Measurements from ENCODE around the gene MRTO4.
"Not testable (repeated sequence)": the region's sequence is repeated elsewhere in the genome, so short reads cannot be mapped to it uniquely, and the experiment has no call there.

Gene MRTO4

DNA sequence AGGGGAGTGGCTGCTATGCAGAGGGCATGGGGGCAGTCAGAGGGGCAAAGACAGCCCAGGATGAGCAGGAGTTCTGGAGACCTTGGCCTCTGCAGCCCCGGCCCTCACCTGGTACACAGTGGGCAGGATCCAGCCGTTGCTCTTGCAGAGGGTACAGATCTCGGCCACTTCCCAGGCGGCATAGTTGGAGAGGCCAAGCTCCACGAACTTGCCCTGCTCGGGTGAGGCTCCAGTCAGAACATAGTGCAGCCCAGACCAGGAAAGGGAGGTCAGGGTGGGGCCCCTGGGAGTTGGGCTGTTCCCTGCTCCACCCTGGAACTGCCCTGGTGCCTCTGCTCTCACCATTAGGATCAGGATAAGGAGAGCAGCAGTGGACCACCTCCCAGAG is 18.7 kb downstream of the MRTO4 start:
- DNase-seq (ENCODE audit: low read depth in 2 of 2) = not testable (repeated sequence)

GRCh38 chr1:19272064-19272463 is 20.5 kb downstream of the MRTO4 start:
- no peak for DNase-seq (ENCODE audit: low read depth in 2 of 2)

GRCh38 chr1:19273106-19273843 is 21.7 kb downstream of the MRTO4 start:
- no peak for DNase-seq (ENCODE audit: low read depth in 2 of 2)

DNA sequence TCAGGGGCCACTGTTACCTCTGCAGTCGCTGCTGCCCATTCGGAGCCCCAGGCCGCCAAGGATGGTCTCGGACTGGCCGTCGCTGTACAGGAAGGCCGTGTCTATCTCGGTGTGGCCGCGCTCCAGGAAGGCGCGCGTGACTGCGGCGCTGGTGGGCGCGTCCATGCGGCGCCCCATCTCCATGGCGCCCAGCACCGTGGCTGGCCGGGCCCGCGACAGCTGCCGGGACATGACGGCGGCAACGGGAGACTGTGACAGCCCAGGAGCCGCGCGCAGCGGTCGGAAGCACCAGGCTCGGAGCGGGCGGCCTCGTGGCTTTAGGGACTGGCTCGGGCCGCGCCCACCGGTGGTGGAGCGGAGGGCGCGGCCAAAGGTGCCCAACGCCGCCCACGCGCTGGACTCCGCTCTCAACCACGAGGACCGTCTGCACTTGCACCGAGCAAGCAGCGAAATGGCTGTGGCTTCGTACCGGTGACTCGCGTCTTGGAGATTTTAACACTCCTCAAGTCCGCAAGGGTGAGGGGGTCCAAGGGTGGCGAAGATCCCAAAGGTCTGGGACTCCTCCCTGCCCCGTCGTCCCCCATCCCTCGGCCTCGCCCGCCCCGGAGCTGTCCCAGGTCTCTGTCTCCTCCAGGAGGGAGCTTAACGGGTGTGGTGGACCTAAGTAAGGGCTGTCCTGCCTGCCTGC is 22.4 kb downstream of the MRTO4 start:
- not testable (repeated sequence) for DNase-seq (ENCODE audit: low read depth in 2 of 2)

DNA sequence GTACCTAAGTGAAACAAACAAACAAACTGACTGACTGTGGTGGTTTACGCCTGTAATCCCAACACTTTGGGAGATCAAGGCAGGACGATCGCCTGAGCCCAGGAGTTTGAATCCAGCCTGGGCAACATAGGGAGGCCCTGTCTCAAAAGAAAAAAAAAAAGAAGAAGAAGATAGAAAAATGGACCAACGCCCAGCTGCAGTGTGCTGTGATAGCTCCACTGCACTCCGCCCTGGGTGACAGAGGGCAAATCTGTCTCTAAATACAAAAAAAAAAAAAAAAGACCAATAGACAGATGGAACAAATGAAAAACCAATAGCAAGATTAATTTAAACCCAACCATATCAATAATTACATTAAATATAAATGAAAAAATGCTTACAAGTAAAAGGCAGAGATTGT is 23.0 kb downstream of the MRTO4 start:
- DNase-seq (ENCODE audit: low read depth in 2 of 2) = no peak

DNA sequence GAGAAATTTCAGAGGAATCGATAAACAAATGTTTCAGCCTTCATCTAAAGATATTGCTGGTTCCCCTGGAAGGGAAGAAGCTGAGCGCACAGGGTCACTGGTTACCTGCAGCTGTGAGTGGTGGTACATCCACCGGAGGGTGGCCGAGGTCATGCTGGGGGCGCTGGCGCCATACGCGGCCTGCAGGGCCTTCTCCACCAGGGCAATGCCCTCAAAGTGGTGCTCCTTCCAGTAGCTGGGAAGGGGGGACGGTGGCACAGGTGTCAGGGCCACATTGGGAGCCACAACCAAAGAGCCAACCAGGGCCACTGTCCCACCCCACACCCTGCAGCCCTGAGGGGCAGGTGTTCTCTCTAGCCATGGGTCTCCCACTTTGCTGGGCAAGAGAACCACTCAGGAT is 32.3 kb downstream of the MRTO4 start:
- no peak for DNase-seq (ENCODE audit: low read depth in 2 of 2)

- no peak for DNase-seq (ENCODE audit: low read depth in 2 of 2)
Observed at GRCh38 chr1:19284881-19285280, 33.3 kb downstream of the MRTO4 start.

DNA sequence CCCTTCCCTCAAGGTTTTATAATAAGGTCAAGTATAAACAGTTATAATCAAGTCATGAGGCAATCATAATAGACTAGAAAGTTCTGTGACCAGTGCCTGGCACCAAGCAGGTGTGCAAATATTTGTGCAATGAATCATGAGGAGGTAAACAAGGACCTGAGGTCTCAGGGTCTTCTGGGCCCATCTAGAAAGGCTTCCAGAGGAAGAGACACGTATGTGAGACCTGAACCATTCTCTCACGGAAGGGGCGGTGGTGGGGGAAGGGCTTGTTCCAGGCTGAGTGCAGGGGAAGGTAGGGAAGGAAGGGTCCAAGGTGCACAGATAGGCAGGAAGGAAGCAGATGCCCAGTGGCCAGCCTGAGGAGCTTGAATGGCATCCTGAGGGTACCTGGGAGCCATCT is 33.8 kb downstream of the MRTO4 start:
- not testable (repeated sequence) for DNase-seq (ENCODE audit: low read depth in 2 of 2)

GRCh38 chr1:19285807-19286206 is 34.2 kb downstream of the MRTO4 start:
- not testable (repeated sequence) for DNase-seq (ENCODE audit: low read depth in 2 of 2)

DNA sequence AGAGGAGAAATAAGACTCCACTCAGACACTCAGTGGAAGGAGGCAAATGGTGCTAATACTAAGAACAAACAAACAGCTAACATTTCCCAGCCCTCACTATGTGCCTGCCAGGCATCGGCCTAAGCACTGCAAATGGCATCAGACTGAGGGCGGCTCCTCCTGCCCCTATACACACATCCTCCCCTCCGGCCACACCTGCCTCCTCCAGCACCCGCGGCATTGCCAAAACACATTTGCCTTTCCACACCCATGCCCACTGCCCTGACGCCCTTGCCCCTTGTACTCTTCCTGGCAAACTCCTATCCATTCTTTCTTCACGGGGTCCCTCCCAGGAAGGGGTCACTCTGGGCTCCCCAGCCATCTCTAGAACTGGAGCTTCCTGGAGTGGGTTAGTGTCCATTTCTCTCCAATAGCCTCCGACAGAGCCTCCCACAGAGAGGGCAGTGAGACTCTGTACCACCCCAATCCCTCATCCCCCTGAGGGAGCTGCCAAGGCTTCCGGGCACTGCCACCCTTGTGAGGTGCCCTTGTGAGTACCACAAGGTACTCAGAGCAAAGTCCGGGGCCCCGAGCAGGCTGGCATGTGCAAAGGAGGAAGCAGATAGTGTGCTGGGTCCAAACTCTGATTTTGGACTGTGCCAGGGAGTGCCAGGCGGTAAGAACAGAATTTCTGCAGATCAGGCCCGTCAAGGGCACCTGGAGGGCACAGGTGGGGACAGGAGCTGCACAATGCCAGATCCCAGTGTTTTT is 36.0 kb downstream of the MRTO4 start:
- DNase-seq (ENCODE audit: low read depth in 2 of 2) = no peak

GRCh38 chr1:19288324-19289241 is 37.0 kb downstream of the MRTO4 start, which contains the start of gene AKR7A3:
AKR7A3 (minus strand) TSS chr1:19288770; CDS start chr1:19288709, 61 bp downstream.
- peak; percentile 48 to 65 for DNase-seq (ENCODE audit: low read depth in 2 of 2)

DNA sequence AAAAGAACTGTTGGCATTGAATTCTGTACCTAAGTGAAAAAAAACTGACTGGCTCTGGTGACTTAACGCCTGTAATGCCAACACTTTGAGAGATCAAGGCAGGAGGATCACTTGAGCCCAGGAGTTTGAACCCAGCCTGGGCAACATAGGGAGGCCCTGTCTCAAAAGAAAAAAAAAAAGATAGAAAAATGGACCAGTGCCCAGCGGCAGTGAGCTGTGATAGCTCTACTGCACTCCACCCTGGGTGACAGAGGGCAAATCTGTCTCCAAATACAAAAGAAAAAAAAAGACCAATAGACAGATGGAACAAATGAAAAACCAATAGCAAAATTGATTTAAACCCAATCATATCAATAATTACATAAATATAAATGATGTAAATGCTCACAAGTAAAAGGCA is 37.6 kb downstream of the MRTO4 start:
- DNase-seq (ENCODE audit: low read depth in 2 of 2) = no peak

DNA sequence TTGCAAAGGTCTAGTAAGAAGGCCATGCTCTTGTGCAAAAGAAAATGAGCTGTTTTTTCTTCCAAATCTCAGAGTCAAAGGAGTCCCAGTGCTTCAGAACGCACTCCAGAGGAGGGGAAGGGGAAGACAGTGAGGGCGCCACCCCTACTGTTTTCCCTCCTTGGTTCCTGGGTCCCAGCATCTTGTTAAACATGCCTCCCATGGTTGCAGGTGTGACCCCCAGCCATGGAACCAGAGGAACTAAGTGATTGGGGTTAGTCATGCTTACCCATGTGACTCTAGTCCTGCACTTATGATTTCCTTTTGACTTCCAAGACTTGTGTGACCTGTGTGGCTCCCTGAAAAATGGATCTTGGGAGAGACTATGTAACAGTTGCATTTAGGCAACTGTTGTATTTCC is 43.0 kb downstream of the MRTO4 start:
- no peak for DNase-seq (ENCODE audit: low read depth in 2 of 2)

DNA sequence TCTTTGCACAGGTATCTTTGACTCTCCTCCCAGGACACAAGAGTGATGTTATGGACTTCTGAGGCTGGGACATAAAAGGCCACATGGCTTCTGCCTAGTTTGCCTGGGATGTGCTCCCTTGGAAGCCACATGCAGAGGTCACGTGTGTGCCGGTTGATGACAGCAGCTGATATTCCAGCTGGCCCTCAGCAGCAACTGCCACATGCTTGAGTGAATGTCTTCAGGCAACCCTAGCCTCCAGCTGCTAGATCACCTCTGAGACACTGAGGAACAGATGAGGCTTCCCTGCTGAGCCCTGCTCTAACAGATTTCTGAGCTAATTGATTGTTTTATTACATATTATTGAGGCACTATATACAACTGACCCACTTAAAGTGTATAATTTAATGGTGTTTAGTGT is 48.6 kb downstream of the MRTO4 start:
- DNase-seq (ENCODE audit: low read depth in 2 of 2) = no peak

GRCh38 chr1:19304081-19304480 is 52.5 kb downstream of the MRTO4 start:
- not testable (repeated sequence) for DNase-seq (ENCODE audit: low read depth in 2 of 2)

- DNase-seq (ENCODE audit: low read depth in 2 of 2) = no peak
Observed at GRCh38 chr1:19305880-19306279, 54.3 kb downstream of the MRTO4 start.

DNA sequence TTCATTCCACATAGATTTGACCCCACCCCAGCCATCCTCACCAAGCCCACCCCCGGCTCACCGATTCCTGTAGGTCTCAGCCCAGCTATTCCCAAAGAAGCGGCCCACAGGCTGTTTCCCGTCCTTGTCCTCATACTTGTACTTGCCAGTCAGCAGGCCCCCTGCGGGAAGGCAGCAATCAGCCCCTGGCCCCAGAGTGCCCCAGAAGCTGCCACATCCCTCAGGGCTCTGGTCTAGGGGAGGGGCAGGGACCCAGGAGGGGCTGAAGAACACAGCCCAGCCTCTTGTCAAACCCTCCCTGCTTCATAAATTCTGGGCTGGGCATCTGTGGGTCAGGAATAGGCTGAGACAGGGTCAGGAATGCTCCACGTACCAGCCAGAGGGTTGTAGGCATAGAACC is 55.3 kb downstream of the MRTO4 start:
- DNase-seq (ENCODE audit: low read depth in 2 of 2) = no peak

- no peak for DNase-seq (ENCODE audit: low read depth in 2 of 2)
Observed at GRCh38 chr1:19307794-19308508, 56.3 kb downstream of the MRTO4 start.

GRCh38 chr1:19308509-19308907 is 56.9 kb downstream of the MRTO4 start:
- no peak for DNase-seq (ENCODE audit: low read depth in 2 of 2)

DNA sequence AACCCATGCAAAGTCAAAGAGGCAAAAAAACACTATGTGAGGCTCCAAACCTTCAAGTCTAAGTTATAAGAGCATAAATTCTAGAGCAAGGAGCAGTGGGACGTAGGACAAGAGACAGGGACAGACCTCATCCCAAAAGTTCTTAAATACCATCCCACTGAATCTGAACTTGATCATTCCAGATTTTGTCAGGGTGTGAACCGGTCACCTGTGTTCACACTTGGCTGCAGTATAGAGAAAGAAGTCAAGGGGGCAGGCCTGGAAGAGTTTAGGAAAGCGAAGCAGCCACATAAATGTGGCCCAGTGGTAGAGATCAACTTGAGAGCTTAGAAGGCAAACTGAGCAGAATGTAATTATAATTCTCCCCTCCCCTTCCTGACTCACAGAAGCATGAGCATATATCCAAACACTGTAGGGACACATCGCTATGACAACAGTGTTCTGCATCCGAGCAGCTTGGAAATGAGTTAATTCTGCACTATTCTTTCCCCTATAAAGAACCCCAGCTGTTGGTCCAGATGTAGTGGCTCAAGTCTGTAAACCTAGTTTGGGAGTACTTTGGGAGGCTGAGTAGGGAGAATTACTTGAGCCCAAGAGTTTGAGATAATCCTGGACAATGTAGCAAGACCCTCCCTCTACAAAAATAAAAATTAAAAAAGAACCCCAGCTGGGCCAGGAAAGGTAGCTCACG is 57.7 kb downstream of the MRTO4 start:
- no peak for DNase-seq (ENCODE audit: low read depth in 2 of 2)

All from stimulated activated CD8-positive, alpha-beta memory T cell treated with anti-CD3 and anti-CD28 coated beads, Interleukin-2, amount 100 ng/mL, for 48 hours (primary cell).